Progenitor cell of endocrine pancreas (in vitro differentiated cells): Measurements from ENCODE around the gene NECTIN1. TPM values are rescaled to one million over a fixed set of nuclear protein-coding genes. Genes with fewer than 3 reads are reported as not detected.
A peak's percentile ranks its signal among the peaks of the same experiment; 100 is the strongest.

Experiments used
- DNase-seq: peaks from one replicate; pipeline ENCODE4 v3.0.0; 2021; ENCODE audit warnings: low spot score; ENCODE audit not compliant: unreplicated experiment
- H3K27ac Mint-ChIP-seq: 2 replicates; pipeline ENCODE4 v1.8.0; 2021; ENCODE audit warnings: mild to moderate bottlenecking, moderate library complexity, mixed read lengths
- H3K27me3 Mint-ChIP-seq: 2 replicates; pipeline ENCODE4 v1.8.0; 2021; ENCODE audit warnings: mixed read lengths
- H3K36me3 Mint-ChIP-seq: 2 replicates; pipeline ENCODE4 v1.8.0; 2022; ENCODE audit warnings: mixed read lengths; ENCODE audit not compliant: insufficient read depth
- H3K4me1 Mint-ChIP-seq: 2 replicates; pipeline ENCODE4 v1.8.0; 2021; ENCODE audit warnings: low read depth, mixed read lengths
- H3K4me3 Mint-ChIP-seq: 2 replicates; pipeline ENCODE4 v1.8.0; 2021; ENCODE audit warnings: low read depth, mild to moderate bottlenecking, moderate library complexity, mixed read lengths
- H3K9me3 Mint-ChIP-seq: 2 replicates; pipeline ENCODE4 v1.8.0; 2021; ENCODE audit warnings: low read depth, mixed read lengths
- CTCF ChIP-seq: fragments of 200-600 bp; sonication (generic); IDR thresholded peaks from one replicate; pipeline ENCODE4 v1.5.0; 2021; ENCODE audit warnings: antibody characterized with exemption, mild to moderate bottlenecking; ENCODE audit not compliant: unreplicated experiment
- total RNA-seq: library from RNA; stranded (reverse); gene quantifications from 2 replicates; pipeline ENCODE4 v1.2.1, GENCODE V29; 2021

NECTIN1 gene
- total RNA-seq, 1 donor from 2014 or later, result 42.1 TPM

GRCh38 chr11:119741369-119742262 is 12.6 kb upstream of the NECTIN1 start:
- Mint-ChIP-seq H3K27me3 (peaks cover 48% of the 10 kb centered on the region), H3K9me3 (no peaks in the 10 kb centered on the region), H3K36me3 (no peaks in the 10 kb centered on the region), H3K4me1 (peaks cover 36% of the 10 kb centered on the region), H3K27ac (peak overlapping the region; percentile 82), H3K4me3 (peak overlapping the region; percentile 60)
- peak; percentile 53 for DNase-seq
- peak; percentile 90 for TF ChIP-seq CTCF

- DNase-seq, result no peak
- Mint-ChIP-seq H3K27ac (no peak overlapping the region), H3K4me1 (peaks cover 36% of the 10 kb centered on the region), H3K4me3 (no peak overlapping the region), H3K9me3 (no peaks in the 10 kb centered on the region), H3K36me3 (no peaks in the 10 kb centered on the region), H3K27me3 (peaks cover 51% of the 10 kb centered on the region)
- no peak for TF ChIP-seq CTCF
Observed at GRCh38 chr11:119739975-119740374, 11.0 kb upstream of the NECTIN1 start.

- Mint-ChIP-seq H3K9me3 (no peaks in the 10 kb centered on the region), H3K27me3 (peaks cover 51% of the 10 kb centered on the region), H3K4me1 (peaks cover 36% of the 10 kb centered on the region), H3K36me3 (no peaks in the 10 kb centered on the region), H3K4me3 (no peak overlapping the region), H3K27ac (peak overlapping the region; percentile 45)
- TF ChIP-seq CTCF, result no peak
- no peak for DNase-seq
Observed at GRCh38 chr11:119739021-119739703, 10.2 kb upstream of the NECTIN1 start.

GRCh38 chr11:119738059-119738439 is 9.0 kb upstream of the NECTIN1 start:
- Mint-ChIP-seq H3K36me3 (no peaks in the 10 kb centered on the region), H3K4me1 (peaks cover 36% of the 10 kb centered on the region), H3K9me3 (no peaks in the 10 kb centered on the region), H3K27me3 (peaks cover 53% of the 10 kb centered on the region), H3K4me3 (no peak overlapping the region), H3K27ac (no peak overlapping the region)
- no peak for TF ChIP-seq CTCF
- no peak for DNase-seq

- H3K4me1 Mint-ChIP-seq, result peaks cover 33% of the 10 kb centered on the region
- TF ChIP-seq CTCF, result no peak
Observed at GRCh38 chr11:119737366-119738058, 8.5 kb upstream of the NECTIN1 start.

More at GRCh38 chr11:119737366-119738058, 8.5 kb upstream of the NECTIN1 start:
- Mint-ChIP-seq H3K27ac (no peak overlapping the region), H3K27me3 (peaks cover 54% of the 10 kb centered on the region), H3K36me3 (no peaks in the 10 kb centered on the region), H3K9me3 (no peaks in the 10 kb centered on the region), H3K4me3 (no peak overlapping the region)
- DNase-seq, result no peak
